H1 (cell line): ENCODE results near the gene SCN3B. TPM values are rescaled to one million over a fixed set of nuclear protein-coding genes. Genes with fewer than 3 reads are reported as not detected.

Experiments used
- CTCF ChIA-PET: fragments of 300-600 bp; sonication (Branson Sonifier 250); formaldehyde crosslinking; loops from one replicate; lab custom pipeline; 2021; ENCODE audit not compliant: partially characterized antibody; lab: Charles Lee
- POLR2A ChIA-PET: fragments of 300-600 bp; sonication (Branson Sonifier 250); formaldehyde crosslinking; loops from one replicate; lab custom pipeline; 2021; ENCODE audit warnings: inconsistent platforms; ENCODE audit not compliant: partially characterized antibody; lab: Charles Lee
- DNase-seq, 2 experiments: peaks; one replicate each; pipeline versions ENCODE4 v3.0.0 to v3.0.0-alpha.2; 2010 to 2022; ENCODE audit warnings: low spot score in 2 of 2, low read depth in 1 of 2, mixed read lengths in 1 of 2
- FAIRE-seq: peaks from 2 replicates; lab custom pipeline; 2011; peaks lifted over from hg19 to GRCh38; lab: Jason Lieb, UNC
- H2AFZ ChIP-seq: 2 replicates; pipeline ENCODE4 v1.8.1; 2012; ENCODE audit warnings: low read length, inconsistent platforms
- H2AK5ac ChIP-seq: 2 replicates; pipeline ENCODE4 v1.6.1; 2013; ENCODE audit warnings: low read depth, low read length
- H2BK120ac ChIP-seq: replicated peaks from 2 replicates; pipeline ENCODE3; 2013; ENCODE audit warnings: low read depth, low read length, inconsistent platforms
- H2BK12ac ChIP-seq: 2 replicates; pipeline ENCODE4 v1.6.1; 2013; ENCODE audit warnings: low read depth, low read length
- H2BK15ac ChIP-seq: 2 replicates; pipeline ENCODE4 v1.6.1; 2013; ENCODE audit warnings: low read length
- H2BK20ac ChIP-seq: 2 replicates; pipeline ENCODE4 v1.6.1; 2013; ENCODE audit warnings: low read length
- H2BK5ac ChIP-seq: 2 replicates; pipeline ENCODE4 v1.6.1; 2013; ENCODE audit warnings: low read depth, low read length
- H3K14ac ChIP-seq: 2 replicates; pipeline ENCODE4 v1.6.1; 2013; ENCODE audit warnings: inconsistent platforms; ENCODE audit not compliant: insufficient read length
- H3K18ac ChIP-seq: 2 replicates; pipeline ENCODE4 v1.6.1; 2013; ENCODE audit warnings: low read length; ENCODE audit errors: extremely low read depth
- H3K23ac ChIP-seq: 2 replicates; pipeline ENCODE4 v1.6.1; 2013; ENCODE audit warnings: inconsistent platforms; ENCODE audit not compliant: insufficient read length
- H3K23me2 ChIP-seq: 2 replicates; pipeline ENCODE4 v1.6.1; 2013; ENCODE audit warnings: low read depth, low read length
- H3K27ac ChIP-seq: 2 replicates; pipeline ENCODE4 v1.6.1; 2011; ENCODE audit warnings: low read depth, low read length, inconsistent platforms
- H3K27me3 ChIP-seq, 4 experiments: replicated peaks in 1 of 4; 1 replicate in 1 of 4; 2 replicates in 3 of 4; pipeline versions ENCODE4 v1.6.1 to v1.8.1; 2011 to 2013; ENCODE audit warnings: low read length in 3 of 4, mild to moderate bottlenecking in 3 of 4, inconsistent platforms in 2 of 4, mixed read lengths in 2 of 4, moderate library complexity in 1 of 4; ENCODE audit not compliant: control insufficient read depth in 3 of 4, insufficient read depth in 3 of 4; ENCODE audit errors: extremely low read depth in 1 of 4
- H3K36me3 ChIP-seq, 4 experiments: 2 replicates each; pipeline versions ENCODE4 v1.6.1 to v1.8.1; 2011 to 2013; ENCODE audit warnings: mild to moderate bottlenecking in 4 of 4, low read length in 3 of 4, moderate library complexity in 2 of 4, control low read depth in 1 of 4, inconsistent platforms in 1 of 4; ENCODE audit not compliant: insufficient read depth in 4 of 4, control insufficient read depth in 2 of 4
- H3K4ac ChIP-seq: replicated peaks from 2 replicates; pipeline ENCODE3; 2013; ENCODE audit warnings: low read length, low read depth, mixed read lengths, inconsistent platforms; ENCODE audit not compliant: insufficient read length
- H3K4me1 ChIP-seq, 4 experiments: replicated peaks in 1 of 4; 1 replicate in 1 of 4; 2 replicates in 3 of 4; pipeline versions ENCODE4 v1.6.1 to v1.8.1; 2011 to 2013; ENCODE audit warnings: low read length in 3 of 4, inconsistent platforms in 2 of 4, mixed read lengths in 1 of 4; ENCODE audit not compliant: insufficient read depth in 4 of 4, control insufficient read depth in 3 of 4
- H3K4me2 ChIP-seq, 2 experiments: 2 replicates each; pipeline versions ENCODE4 v1.6.1 to v1.8.1; 2011 to 2013; ENCODE audit warnings: low read depth in 2 of 2, low read length in 2 of 2, control low read depth in 1 of 2, inconsistent platforms in 1 of 2, mild to moderate bottlenecking in 1 of 2; ENCODE audit not compliant: insufficient read depth in 1 of 2
- H3K4me3 ChIP-seq, 4 experiments: fragments of 200-600, 300-600 bp in 1 of 4; sonication (generic), shearing (Covaris generic), sonication (Bioruptor Twin) in 1 of 4; 2 replicates each; pipeline versions ENCODE4 v1.5.1 to v1.8.1; 2011 to 2016; ENCODE audit warnings: low read length in 4 of 4, low read depth in 3 of 4, control low read depth in 2 of 4, inconsistent platforms in 2 of 4, mild to moderate bottlenecking in 2 of 4, mixed read lengths in 1 of 4, moderate library complexity in 1 of 4; ENCODE audit not compliant: insufficient read depth in 2 of 4; ENCODE audit errors: extremely low read depth in 1 of 4
- H3K56ac ChIP-seq: replicated peaks from 2 replicates; pipeline ENCODE3; 2013; ENCODE audit warnings: low read depth, mild to moderate bottlenecking, mixed read lengths, low read length, inconsistent platforms; ENCODE audit not compliant: insufficient read length
- H3K79me1 ChIP-seq: 2 replicates; pipeline ENCODE4 v1.6.1; 2013; ENCODE audit warnings: low read depth, low read length, control low read depth
- H3K79me2 ChIP-seq, 2 experiments: 2 replicates each; pipeline versions ENCODE4 v1.6.1 to v1.8.1; 2012 to 2013; ENCODE audit warnings: low read length in 2 of 2, mild to moderate bottlenecking in 2 of 2, inconsistent platforms in 1 of 2; ENCODE audit not compliant: insufficient read depth in 2 of 2, control insufficient read depth in 1 of 2
- H3K9ac ChIP-seq, 4 experiments: replicated peaks in 1 of 4; 1 replicate in 1 of 4; 2 replicates in 3 of 4; pipeline versions ENCODE4 v1.6.1 to v1.8.1; 2011 to 2013; ENCODE audit warnings: low read depth in 3 of 4, low read length in 3 of 4, control low read depth in 2 of 4, mild to moderate bottlenecking in 2 of 4, moderate library complexity in 2 of 4, inconsistent platforms in 1 of 4; ENCODE audit errors: extremely low read depth in 1 of 4
- H3K9me3 ChIP-seq, 2 experiments: 2 replicates each; pipeline versions ENCODE4 v1.6.1 to v1.8.1; 2012 to 2013; ENCODE audit warnings: mild to moderate bottlenecking in 2 of 2, moderate library complexity in 2 of 2, control low read depth in 1 of 2, inconsistent platforms in 1 of 2, low read depth in 1 of 2, low read length in 1 of 2, mixed read lengths in 1 of 2; ENCODE audit not compliant: insufficient read depth in 2 of 2
- H4K20me1 ChIP-seq, 2 experiments: replicated peaks in 1 of 2; 2 replicates each; pipeline versions ENCODE3 to v1.8.1; 2011 to 2013; ENCODE audit warnings: inconsistent platforms in 2 of 2, low read length in 2 of 2, mild to moderate bottlenecking in 1 of 2; ENCODE audit not compliant: insufficient read depth in 2 of 2, control insufficient read depth in 1 of 2
- H4K5ac ChIP-seq: 2 replicates; pipeline ENCODE4 v1.6.1; 2013; ENCODE audit warnings: low read length, low read depth, mixed read lengths, inconsistent platforms; ENCODE audit not compliant: insufficient read length
- H4K8ac ChIP-seq: 2 replicates; pipeline ENCODE4 v1.8.0; 2013; ENCODE audit warnings: mild to moderate bottlenecking, moderate library complexity, low read length, inconsistent platforms; ENCODE audit not compliant: insufficient read depth; ENCODE audit errors: extremely low read depth
- H4K91ac ChIP-seq: replicated peaks from 2 replicates; pipeline ENCODE3; 2013; ENCODE audit warnings: low read length, mixed read lengths, inconsistent platforms; ENCODE audit not compliant: insufficient read length
- SAP30 ChIP-seq: fragments of 300-600 bp; sonication (generic); IDR thresholded peaks from 2 replicates; pipeline ENCODE4 v1.7.1; 2012; ENCODE audit warnings: low read length, moderate library complexity, mild to moderate bottlenecking, inconsistent platforms; ENCODE audit not compliant: insufficient read depth, insufficient replicate concordance
- WGBS, 2 experiments: shearing (Covaris generic) in 1 of 2; methylation state at CpG; one replicate each; pipeline versions ENCODE4 v1.1.6 to v1.1.7; 2013 to 2015; ENCODE audit warnings: low lambda C conversion rate in 2 of 2, mixed read lengths in 2 of 2, inconsistent platforms in 1 of 2, low coverage in 1 of 2, missing lambda C conversion rate in 1 of 2; ENCODE audit not compliant: insufficient replicate concordance in 2 of 2, insufficient coverage in 1 of 2, insufficient read length in 1 of 2; ENCODE audit errors: extremely low coverage in 1 of 2, missing lambda C conversion rate in 1 of 2; 5-methylcytosine and 5-hydroxymethylcytosine counted together
- polyA plus RNA-seq, 7 experiments: library from polyadenylated mRNA; depleted of rRNA in 3 of 7; stranded (reverse) in 5 of 7; unstranded in 2 of 7; fragments of >200 nt in 5 of 7; fragments of 200-250 nt in 2 of 7; gene quantifications; 1 replicate in 5 of 7; 2 replicates in 1 of 7; 4 replicates in 1 of 7; pipeline versions ENCODE4 v1.2.1 to v1.2.3, GENCODE V29; 2011 to 2013; ENCODE audit warnings: missing spikeins in 2 of 7, mixed read lengths in 2 of 7
- total RNA-seq: library from RNA; stranded (reverse); fragmentation: NEBNext Ultra II Directional; extraction: Animal tissue kit (Norgen Biotek cat#: 25700); gene quantifications from 2 replicates; pipeline ENCODE4 v1.2.1, GENCODE V29; 2021

Gene SCN3B
- total and polyA plus RNA-seq, 2 of the 8 experiments (the other 6 are each of a cell fraction or from before 2014, with no cell fraction given): 0.67 to 1.1 TPM

DNA sequence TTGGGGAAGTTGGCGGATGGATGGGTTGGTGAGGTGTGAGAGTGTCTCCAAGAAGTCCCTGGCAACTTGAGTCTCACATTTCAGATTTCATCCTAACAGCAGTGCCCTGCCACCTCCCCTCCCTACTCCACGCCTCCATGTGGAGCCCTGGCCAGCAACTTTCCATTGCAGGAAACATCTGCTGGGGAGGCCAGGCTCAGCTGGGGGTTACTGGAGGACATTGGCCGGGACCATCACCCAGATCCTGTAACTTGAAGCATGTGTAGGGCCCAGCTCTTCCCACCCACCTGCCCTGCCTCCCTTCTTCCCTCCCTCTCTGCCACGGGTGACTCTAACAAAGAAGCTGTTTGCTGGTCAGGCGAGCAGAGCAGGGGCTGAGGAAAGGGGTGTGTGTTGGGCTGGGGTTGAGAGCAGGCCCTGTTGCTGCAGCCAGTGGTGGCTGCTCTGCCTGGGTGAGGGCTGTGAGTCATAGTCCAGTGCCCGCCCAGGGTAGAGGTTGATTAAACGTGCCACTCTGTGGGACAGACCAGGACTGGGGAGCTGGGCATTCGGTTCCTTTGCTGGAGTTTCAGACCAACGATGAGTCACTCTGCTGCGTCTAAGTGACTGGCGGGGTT lies 64.0 kb downstream of the SCN3B start:
- Histone ChIP-seq H2BK120ac (no peak overlapping the region), H3K18ac (no peak overlapping the region), H3K4ac (no peak overlapping the region), H4K20me1 (no peaks in the 10 kb centered on the region), H3K4me2 (no peak overlapping the region), H2BK12ac (no peak overlapping the region), H3K27ac (no peak overlapping the region), H4K5ac (no peak overlapping the region), H3K9me3 (no peaks in the 10 kb centered on the region), H2BK20ac (no peak overlapping the region), H3K79me2 (no peaks in the 10 kb centered on the region), H3K14ac (no peak overlapping the region), H3K79me1 (no peaks in the 10 kb centered on the region; the same call in none of the 2 replicates), H4K8ac (peak overlapping the region; percentile 35; the same call in 1 of the 2 replicates), H3K4me1 (peaks cover 0 to 4% (median 0%) of the 10 kb centered on the region in 4 experiments; a peak in 2 of 7 replicates), H3K56ac (no peak overlapping the region), H3K23ac (no peak overlapping the region), H4K91ac (no peak overlapping the region), H3K36me3 (no peaks in the 10 kb centered on the region; a peak in 2 of 8 replicates), H2AK5ac (no peak overlapping the region), H3K4me3 (no peak overlapping the region), H2AFZ (no peak overlapping the region), H2BK5ac (no peak overlapping the region), H3K27me3 (no peaks in the 10 kb centered on the region), H2BK15ac (no peak overlapping the region), H3K9ac (no peak overlapping the region), H3K23me2 (no peaks in the 10 kb centered on the region)
- ChIA-PET POLR2A (no interaction called here), CTCF (interaction anchor here (1.0 to 2.1 kb wide), 7 partner anchors 9 to 117 kb away, joined by 3 to 7 read pairs (median 4); no protein-coding TSS in a partner anchor)
- DNase-seq (no peak), FAIRE-seq (no peak)
- WGBS, 2 experiments: 89% methylated on average over 11 of the region's 11 CpGs; no CpG with 5 or more reads in 1 of the 2 experiments
- TF ChIP-seq SAP30: no peak
